Endothelial cell of umbilical vein (primary cell): ENCODE results near the gene APC2. TPM values are rescaled to one million over a fixed set of nuclear protein-coding genes. Genes with fewer than 3 reads are reported as not detected.

Source experiments
- BruUV-seq: library from RNA; stranded (reverse); fragments of 400-500 nt; replicated peaks from 2 replicates; lab custom pipeline; 2021; lab: Mats Ljungman, UMichigan
- CTCF ChIA-PET: fragments of 300-600, 350-600 bp; sonication (Branson Sonifier 250); formaldehyde crosslinking; loops from one replicate; lab custom pipeline; 2021; ENCODE audit warnings: antibody characterized with exemption, inconsistent platforms; lab: Charles Lee
- POLR2A ChIA-PET: fragments of 300-600, 350-600 bp; sonication (Branson Sonifier 250); formaldehyde crosslinking; loops from one replicate; lab custom pipeline; 2021; ENCODE audit warnings: antibody characterized with exemption, inconsistent platforms; lab: Charles Lee
- DNase-seq: peaks from one replicate; pipeline ENCODE4 v3.0.0-alpha.2; 2011; ENCODE audit warnings: low read depth, low spot score
- FAIRE-seq: peaks from 2 replicates; lab custom pipeline; 2011; peaks lifted over from hg19 to GRCh38; lab: Jason Lieb, UNC
- H2AFZ ChIP-seq: 2 replicates; pipeline ENCODE4 v1.6.0; 2012; ENCODE audit warnings: low read depth, low read length, control low read depth, inconsistent platforms
- H3K27ac ChIP-seq: 2 replicates; pipeline ENCODE4 v1.5.1; 2011; ENCODE audit warnings: low read depth, mild to moderate bottlenecking, control low read depth, low read length, moderate library complexity; ENCODE audit not compliant: insufficient read depth
- H3K27me3 ChIP-seq, 2 experiments: 2 replicates each; pipeline versions ENCODE4 v1.6.0 to v1.6.1; 2011; ENCODE audit warnings: low read length in 2 of 2, mixed read lengths in 1 of 2; ENCODE audit not compliant: control insufficient read depth in 2 of 2, insufficient read depth in 2 of 2
- H3K36me3 ChIP-seq, 2 experiments: 2 replicates in 1 of 2; 3 replicates in 1 of 2; pipeline ENCODE4 v1.5.1; 2011; ENCODE audit warnings: low read length in 2 of 2, mild to moderate bottlenecking in 1 of 2, moderate library complexity in 1 of 2; ENCODE audit not compliant: control insufficient read depth in 2 of 2, insufficient read depth in 2 of 2; ENCODE audit errors: extremely low read depth in 1 of 2
- H3K4me1 ChIP-seq: 3 replicates; pipeline ENCODE4 v1.5.1; 2011; ENCODE audit warnings: mild to moderate bottlenecking, low read length; ENCODE audit not compliant: control insufficient read depth, insufficient read depth; ENCODE audit errors: extremely low read depth
- H3K4me2 ChIP-seq: 2 replicates; pipeline ENCODE4 v1.6.1; 2011; ENCODE audit warnings: low read length, control low read depth, mixed read lengths; ENCODE audit not compliant: insufficient read depth
- H3K4me3 ChIP-seq, 3 experiments: fragments of 200-600 bp in 1 of 3; sonication (generic), shearing (Covaris generic) in 1 of 3; replicated peaks in 1 of 3; 2 replicates each; pipeline ENCODE4 v1.5.1; 2011 to 2016; ENCODE audit warnings: control low read depth in 3 of 3, low read length in 3 of 3, mild to moderate bottlenecking in 2 of 3, inconsistent platforms in 1 of 3, low read depth in 1 of 3, moderate library complexity in 1 of 3; ENCODE audit not compliant: insufficient read depth in 1 of 3
- H3K79me2 ChIP-seq: 2 replicates; pipeline ENCODE4 v1.6.0; 2012; ENCODE audit warnings: low read length, inconsistent platforms; ENCODE audit not compliant: control insufficient read depth, insufficient read depth
- H3K9ac ChIP-seq: replicated peaks from 2 replicates; pipeline ENCODE3; 2011; ENCODE audit warnings: low read length, control low read depth; ENCODE audit not compliant: insufficient read depth; ENCODE audit errors: extremely low read depth
- H3K9me1 ChIP-seq: replicated peaks from 3 replicates; pipeline ENCODE4 v1.6.0; 2011; ENCODE audit warnings: mild to moderate bottlenecking, low read length; ENCODE audit not compliant: control insufficient read depth, insufficient read depth; ENCODE audit errors: extremely low read depth
- H3K9me3 ChIP-seq: replicated peaks from 2 replicates; pipeline ENCODE4 v1.5.1; 2012; ENCODE audit warnings: low read length, inconsistent platforms; ENCODE audit not compliant: control insufficient read depth, insufficient read depth
- H4K20me1 ChIP-seq: replicated peaks from 2 replicates; pipeline ENCODE3; 2011; ENCODE audit warnings: mild to moderate bottlenecking, low read length; ENCODE audit not compliant: control insufficient read depth, insufficient read depth; ENCODE audit errors: extremely low read depth
- EZH2 ChIP-seq: IDR thresholded peaks from 2 replicates; pipeline ENCODE4 v1.6.1; 2012; ENCODE audit warnings: borderline replicate concordance, low read depth, mild to moderate bottlenecking, moderate library complexity, low read length, inconsistent platforms; ENCODE audit not compliant: severe bottlenecking
- FOS ChIP-seq: IDR thresholded peaks from 2 replicates; pipeline ENCODE4 v1.6.1; 2011; ENCODE audit warnings: mild to moderate bottlenecking, low read length, moderate library complexity, borderline replicate concordance; ENCODE audit not compliant: insufficient read depth
- GATA2 ChIP-seq: IDR thresholded peaks from 2 replicates; pipeline ENCODE4 v1.7.0; 2011; ENCODE audit warnings: low read depth, mild to moderate bottlenecking, moderate library complexity, mixed read lengths, low read length; ENCODE audit not compliant: insufficient read length, insufficient read depth
- JUN ChIP-seq: IDR thresholded peaks from 2 replicates; pipeline ENCODE4 v1.6.1; 2011; ENCODE audit warnings: borderline replicate concordance, low read depth; ENCODE audit not compliant: insufficient read length, insufficient read depth
- MYC ChIP-seq: IDR thresholded peaks from one replicate; pipeline ENCODE4 v1.6.1; 2011; ENCODE audit warnings: mild to moderate bottlenecking, low read depth, low read length
- POLR2A ChIP-seq: IDR thresholded peaks from 2 replicates; pipeline ENCODE4 v1.6.1; 2012; ENCODE audit warnings: low read depth, mild to moderate bottlenecking, control low read depth, low read length
- POLR2AphosphoS5 ChIP-seq: IDR thresholded peaks from 2 replicates; pipeline ENCODE4 v1.6.1; 2012; ENCODE audit warnings: low read depth, mild to moderate bottlenecking, control low read depth, low read length, moderate library complexity; ENCODE audit not compliant: insufficient read depth
- dilution Hi-C: fragments of 300-500 bp; cut with MboI; formaldehyde crosslinking; loops from one replicate; pipeline ENCODE4 v1.15.0; 2019; ENCODE audit warnings: low sequenced_read_pairs; ENCODE audit not compliant: extremely low pct_ligation_motif_present
- intact Hi-C: fragments of 100-400 bp; cut with micrococcal nuclease; formaldehyde crosslinking; loops from one replicate; pipeline ENCODE4 v1.10.0; 2022
- polyA plus RNA-seq, 4 experiments: library from polyadenylated mRNA; depleted of rRNA in 3 of 4; stranded (reverse) in 3 of 4; unstranded in 1 of 4; fragments of >200 nt; gene quantifications; 2 replicates each; pipeline versions ENCODE4 v1.2.1 to v1.2.3, GENCODE V29; 2011 to 2012; ENCODE audit warnings: missing spikeins in 1 of 4
- total RNA-seq: library from RNA; stranded (reverse); gene quantifications from 2 replicates; pipeline ENCODE4 v1.2.3, GENCODE V29; 2021
- TF ChIP-seq, protein P1 (sequence below): IDR thresholded peaks from 2 replicates; pipeline ENCODE4 v1.6.1; 2011; ENCODE audit not compliant: insufficient read depth, insufficient read length
- TF ChIP-seq, protein P2 (sequence below), 2 donors: IDR thresholded peaks; 1 replicate in 1 of 2; 2 replicates in 1 of 2; pipeline ENCODE4 v1.5.1; 2011; ENCODE audit warnings: low read length in 2 of 2, mild to moderate bottlenecking in 2 of 2, moderate library complexity in 2 of 2, control low read depth in 1 of 2, inconsistent platforms in 1 of 2, low read depth in 1 of 2; ENCODE audit not compliant: insufficient read depth in 1 of 2; ENCODE audit errors: extremely low read depth in 1 of 2

Gene APC2
- total and polyA plus RNA-seq, 2 donors (not counting 3 experiments of a cell fraction or from before 2014, with no cell fraction given) = 0.01 to 0.04 TPM

DNA sequence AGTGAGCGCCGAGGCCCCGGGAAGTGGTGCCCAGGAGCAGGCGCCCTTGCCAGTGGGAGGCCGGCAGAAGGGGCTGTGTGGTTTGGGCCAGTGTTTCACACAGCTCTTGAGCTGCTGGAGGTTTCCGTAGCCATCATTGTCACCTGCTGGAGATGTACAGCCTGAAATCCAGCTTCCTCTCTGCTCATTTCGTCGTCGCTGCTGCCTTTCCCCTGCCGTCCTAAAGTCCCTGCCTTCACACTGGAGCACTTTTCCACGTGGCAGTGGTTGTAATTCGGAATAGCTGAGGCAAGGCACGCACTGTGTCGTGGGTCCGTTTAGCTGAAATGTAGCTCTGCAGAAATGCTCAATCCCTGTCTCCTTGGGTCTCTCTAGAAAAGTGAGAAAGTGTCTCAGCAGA lies 29.3 kb upstream of the APC2 start:
- Histone ChIP-seq H3K27ac (no peak overlapping the region), H3K9me3 (no peaks in the 10 kb centered on the region), H3K4me2 (no peak overlapping the region), H4K20me1 (peaks cover 2% of the 10 kb centered on the region), H3K4me1 (peaks cover 10% of the 10 kb centered on the region), H3K79me2 (peaks cover 76% of the 10 kb centered on the region), H3K9me1 (no peaks in the 10 kb centered on the region), H3K27me3 (no peaks in the 10 kb centered on the region), H3K36me3 (peaks cover 24 to 66% of the 10 kb centered on the region in 2 experiments), H2AFZ (no peak overlapping the region), H3K4me3 (no peak overlapping the region), H3K9ac (no peak overlapping the region)
- ChIA-PET POLR2A (no interaction called here), CTCF (interaction anchor here (0.6 kb wide), 1 partner anchor 11 kb away, joined by 3 read pairs; no protein-coding TSS in a partner anchor)
- FAIRE-seq (no peak), DNase-seq (no peak)
- dilution Hi-C loops = no loop called here
- intact Hi-C loops = no loop called here
- TF ChIP-seq JUN = no peak
- TF ChIP-seq, protein P1, sequence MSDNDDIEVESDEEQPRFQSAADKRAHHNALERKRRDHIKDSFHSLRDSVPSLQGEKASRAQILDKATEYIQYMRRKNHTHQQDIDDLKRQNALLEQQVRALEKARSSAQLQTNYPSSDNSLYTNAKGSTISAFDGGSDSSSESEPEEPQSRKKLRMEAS = no peak
- no peak for TF ChIP-seq MYC
- TF ChIP-seq FOS = no peak
- no peak for TF ChIP-seq GATA2
- no peak for TF ChIP-seq POLR2AphosphoS5
- TF ChIP-seq, protein P2, sequence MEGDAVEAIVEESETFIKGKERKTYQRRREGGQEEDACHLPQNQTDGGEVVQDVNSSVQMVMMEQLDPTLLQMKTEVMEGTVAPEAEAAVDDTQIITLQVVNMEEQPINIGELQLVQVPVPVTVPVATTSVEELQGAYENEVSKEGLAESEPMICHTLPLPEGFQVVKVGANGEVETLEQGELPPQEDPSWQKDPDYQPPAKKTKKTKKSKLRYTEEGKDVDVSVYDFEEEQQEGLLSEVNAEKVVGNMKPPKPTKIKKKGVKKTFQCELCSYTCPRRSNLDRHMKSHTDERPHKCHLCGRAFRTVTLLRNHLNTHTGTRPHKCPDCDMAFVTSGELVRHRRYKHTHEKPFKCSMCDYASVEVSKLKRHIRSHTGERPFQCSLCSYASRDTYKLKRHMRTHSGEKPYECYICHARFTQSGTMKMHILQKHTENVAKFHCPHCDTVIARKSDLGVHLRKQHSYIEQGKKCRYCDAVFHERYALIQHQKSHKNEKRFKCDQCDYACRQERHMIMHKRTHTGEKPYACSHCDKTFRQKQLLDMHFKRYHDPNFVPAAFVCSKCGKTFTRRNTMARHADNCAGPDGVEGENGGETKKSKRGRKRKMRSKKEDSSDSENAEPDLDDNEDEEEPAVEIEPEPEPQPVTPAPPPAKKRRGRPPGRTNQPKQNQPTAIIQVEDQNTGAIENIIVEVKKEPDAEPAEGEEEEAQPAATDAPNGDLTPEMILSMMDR (IDR thresholded peaks at IDR 0.05; ENCODE audit: extremely low read depth in 1 of 2, insufficient read depth in 1 of 2, low read depth in 1 of 2, low read length in 2 of 2) = no peak
- TF ChIP-seq EZH2 = no peak
- TF ChIP-seq POLR2A = no peak
- BruUV-seq = no TSS peak
